Jurkat, Clone E6-1 (cell line): ENCODE results near the gene POLR2M. TPM values are rescaled to one million over a fixed set of nuclear protein-coding genes. Genes with fewer than 3 reads are reported as not detected.

Source experiments
- DNase-seq: peaks from one replicate; pipeline ENCODE4 v3.0.0-alpha.2; 2011; ENCODE audit warnings: low read depth, low spot score
- H3K4me3 ChIP-seq: 2 replicates; pipeline ENCODE4 v1.5.1; 2011; ENCODE audit warnings: mild to moderate bottlenecking, low read length, control low read depth, moderate library complexity
- polyA plus RNA-seq: library from polyadenylated mRNA; unstranded; fragments of >200 nt; gene quantifications from one replicate; pipeline ENCODE4 v1.2.1, GENCODE V29; 2012; ENCODE audit warnings: missing spikeins; ENCODE audit not compliant: insufficient read length, insufficient read depth

POLR2M gene
- 29.6 TPM for polyA plus RNA-seq

GRCh38 chr15:57706405-57707209, at the start of gene POLR2M:
TSS of gene POLR2M (plus strand) at chr15:57706714. CDS start at chr15:57706843, 129 bp downstream.
- H3K4me3 ChIP-seq: peak within 1 kb of the TSS; percentile 93
- peak; percentile 97 for DNase-seq

GRCh38 chr15:57657619-57658018, 48.9 kb upstream of the POLR2M start:
- DNase-seq: no peak
- H3K4me3 ChIP-seq: no peak overlapping the region

GRCh38 chr15:57662091-57662744, 44.3 kb upstream of the POLR2M start:
- no peak for DNase-seq
- no peak overlapping the region for H3K4me3 ChIP-seq

GRCh38 chr15:57662802-57663201, 43.7 kb upstream of the POLR2M start:
- DNase-seq: no peak
- H3K4me3 ChIP-seq: no peak overlapping the region

GRCh38 chr15:57663262-57663661, 43.3 kb upstream of the POLR2M start:
- DNase-seq: no peak
- no peak overlapping the region for H3K4me3 ChIP-seq

- DNase-seq: no peak
Observed at GRCh38 chr15:57665194-57665593, 41.3 kb upstream of the POLR2M start.

GRCh38 chr15:57665939-57666338, 40.6 kb upstream of the POLR2M start:
- no peak for DNase-seq

More at GRCh38 chr15:57665194-57665593, 41.3 kb upstream of the POLR2M start:
- no peak overlapping the region for H3K4me3 ChIP-seq

GRCh38 chr15:57667171-57667849, 39.2 kb upstream of the POLR2M start:
- no peak overlapping the region for H3K4me3 ChIP-seq
- DNase-seq: no peak

More at GRCh38 chr15:57665939-57666338, 40.6 kb upstream of the POLR2M start:
- H3K4me3 ChIP-seq: no peak overlapping the region

GRCh38 chr15:57668016-57668415, 38.5 kb upstream of the POLR2M start:
- DNase-seq: no peak
- no peak overlapping the region for H3K4me3 ChIP-seq

- no peak for DNase-seq
- no peak overlapping the region for H3K4me3 ChIP-seq
Observed at GRCh38 chr15:57671636-57672035, 34.9 kb upstream of the POLR2M start.

GRCh38 chr15:57675481-57676181, 30.9 kb upstream of the POLR2M start:
- no peak for DNase-seq
- H3K4me3 ChIP-seq: no peak overlapping the region

GRCh38 chr15:57676585-57676984, 29.9 kb upstream of the POLR2M start:
- H3K4me3 ChIP-seq: no peak overlapping the region
- no peak for DNase-seq

- DNase-seq: no peak
- H3K4me3 ChIP-seq: no peak overlapping the region
Observed at GRCh38 chr15:57677204-57677603, 29.3 kb upstream of the POLR2M start.

- no peak for DNase-seq
- H3K4me3 ChIP-seq: no peak overlapping the region
Observed at GRCh38 chr15:57680021-57680420, 26.5 kb upstream of the POLR2M start.

GRCh38 chr15:57681011-57681410, 25.5 kb upstream of the POLR2M start:
- H3K4me3 ChIP-seq: no peak overlapping the region
- no peak for DNase-seq

- DNase-seq: no peak
- no peak overlapping the region for H3K4me3 ChIP-seq
Observed at GRCh38 chr15:57683481-57683880, 23.0 kb upstream of the POLR2M start.

GRCh38 chr15:57684491-57685151, 21.9 kb upstream of the POLR2M start:
- no peak for DNase-seq
- H3K4me3 ChIP-seq: no peak overlapping the region

GRCh38 chr15:57685306-57686095, 21.0 kb upstream of the POLR2M start:
- no peak for DNase-seq
- no peak overlapping the region for H3K4me3 ChIP-seq
